H7 (cell line): ENCODE measurements around the gene NKX1-2. TPM values are rescaled to one million over a fixed set of nuclear protein-coding genes. Genes with fewer than 3 reads are reported as not detected.
A peak's percentile ranks its signal among the peaks of the same experiment; 100 is the strongest.
"Not testable (repeated sequence)": the region's sequence is repeated elsewhere in the genome, so short reads cannot be mapped to it uniquely, and the experiment has no call there.

Experiments
- DNase-seq: peaks from one replicate; pipeline ENCODE4 v3.0.0; 2012
- H3K27me3 ChIP-seq: 2 replicates; pipeline ENCODE4 v1.6.0; 2011; ENCODE audit warnings: mild to moderate bottlenecking, low read length; ENCODE audit not compliant: control insufficient read depth, insufficient read depth
- H3K36me3 ChIP-seq: replicated peaks from 2 replicates; pipeline ENCODE4 v1.5.1; 2011; ENCODE audit warnings: low read length; ENCODE audit not compliant: control insufficient read depth, insufficient read depth
- H3K4me3 ChIP-seq: 2 replicates; pipeline ENCODE4 v1.5.1; 2011; ENCODE audit warnings: low read depth, mild to moderate bottlenecking, control low read depth, low read length, moderate library complexity; ENCODE audit not compliant: insufficient read depth
- total RNA-seq: library from RNA; depleted of rRNA; stranded (reverse); fragments of >200 nt; shearing (Covaris generic); gene quantifications from 2 replicates; pipeline ENCODE4 v1.2.3, GENCODE V29; 2014

NKX1-2 gene
- total RNA-seq, 1 experiment from 2014 or later: 57.8 TPM

- Histone ChIP-seq H3K27me3 (peaks cover 57% of the 10 kb centered on the region), H3K36me3 (no peaks in the 10 kb centered on the region), H3K4me3 (peak overlapping the region; percentile 70)
- DNase-seq: peak; percentile 74
Observed at GRCh38 chr10:124449170-124450011, 444 bp downstream of the NKX1-2 start.

DNA sequence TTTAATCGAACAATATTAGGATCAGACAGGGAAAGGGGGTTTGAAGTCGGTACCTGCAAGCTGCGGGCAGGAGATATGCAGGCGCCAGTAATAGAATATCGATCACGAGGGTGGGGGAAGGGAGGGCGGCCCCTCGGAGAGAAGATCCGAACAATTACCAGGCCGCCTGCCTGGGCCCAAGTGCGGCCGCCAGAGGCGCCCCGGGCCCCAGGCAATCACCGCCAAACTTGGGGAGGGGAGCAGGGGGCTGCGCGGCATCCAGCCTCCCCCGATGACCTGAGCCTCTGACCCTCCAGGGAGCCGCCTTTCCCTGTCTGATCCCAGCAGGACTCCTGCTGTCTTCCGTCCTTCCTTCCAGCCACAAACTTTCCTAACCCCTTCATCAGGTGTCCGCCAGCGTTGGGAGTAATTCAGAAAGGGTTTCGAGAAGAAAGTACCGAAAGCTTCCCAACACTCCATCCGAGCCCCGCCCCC, 1.1 kb downstream of the NKX1-2 start:
- DNase-seq: peak; percentile 88
- Histone ChIP-seq H3K27me3 (peaks cover 57% of the 10 kb centered on the region), H3K4me3 (peak overlapping the region; percentile 70), H3K36me3 (no peaks in the 10 kb centered on the region)

- Histone ChIP-seq H3K27me3 (peaks cover 57% of the 10 kb centered on the region), H3K4me3 (peak overlapping the region; percentile 70), H3K36me3 (no peaks in the 10 kb centered on the region)
- DNase-seq: peak; percentile 81
Observed at GRCh38 chr10:124447751-124448466, 1.9 kb downstream of the NKX1-2 start.

- Histone ChIP-seq H3K4me3 (peak overlapping the region; percentile 70), H3K27me3 (peaks cover 56% of the 10 kb centered on the region), H3K36me3 (no peaks in the 10 kb centered on the region)
- peak; percentile 77 for DNase-seq
Observed at GRCh38 chr10:124446830-124447750, 2.7 kb downstream of the NKX1-2 start.

DNA sequence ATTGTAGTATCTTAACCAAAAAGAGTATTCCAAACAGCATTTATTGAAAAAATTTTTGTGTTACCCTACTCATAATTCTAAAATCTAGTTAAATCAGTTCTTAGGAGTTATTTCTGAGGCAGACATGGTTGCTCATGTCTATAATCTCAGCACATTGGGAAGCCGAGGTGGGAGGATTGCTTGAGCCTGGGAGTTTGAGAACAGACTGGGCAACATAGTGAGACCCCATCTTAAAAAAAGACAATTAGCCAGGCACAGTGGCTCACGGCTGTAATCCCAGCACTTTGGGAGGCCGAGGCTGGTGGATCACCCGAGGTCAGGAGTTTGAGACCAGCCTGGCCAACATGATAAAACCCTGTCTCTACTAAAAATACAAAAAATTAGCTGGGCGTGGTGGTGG, 8.1 kb downstream of the NKX1-2 start:
- peaks cover 15% of the 10 kb centered on the region for H3K27me3 ChIP-seq
- H3K36me3 ChIP-seq, H3K4me3 ChIP-seq, DNase-seq: not testable (repeated sequence)

- DNase-seq: no peak
- Histone ChIP-seq H3K36me3 (no peaks in the 10 kb centered on the region), H3K4me3 (no peak overlapping the region), H3K27me3 (no peaks in the 10 kb centered on the region)
Observed at GRCh38 chr10:124436191-124436638, 13.6 kb downstream of the NKX1-2 start.

DNA sequence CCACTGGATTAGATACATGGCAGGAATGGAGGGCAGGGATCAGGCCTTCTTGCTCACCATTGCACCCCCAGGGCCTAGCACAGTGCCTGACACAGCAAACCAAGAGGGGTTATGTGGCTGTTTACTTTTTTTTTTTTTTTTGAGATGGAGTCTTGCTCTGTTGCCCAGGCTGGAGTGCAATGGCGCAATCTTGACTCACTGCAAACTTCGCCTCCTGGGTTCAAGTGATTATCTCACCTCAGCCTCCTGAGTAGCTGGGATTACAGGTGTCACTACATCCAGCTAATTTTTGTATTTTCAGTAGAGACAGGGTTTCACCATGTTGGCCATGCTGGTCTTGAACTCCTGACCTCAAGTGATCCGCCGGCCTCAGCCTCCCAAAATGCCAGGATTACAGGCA, 14.2 kb downstream of the NKX1-2 start:
- not testable (repeated sequence) for DNase-seq, H3K36me3 ChIP-seq, H3K4me3 ChIP-seq, H3K27me3 ChIP-seq

DNA sequence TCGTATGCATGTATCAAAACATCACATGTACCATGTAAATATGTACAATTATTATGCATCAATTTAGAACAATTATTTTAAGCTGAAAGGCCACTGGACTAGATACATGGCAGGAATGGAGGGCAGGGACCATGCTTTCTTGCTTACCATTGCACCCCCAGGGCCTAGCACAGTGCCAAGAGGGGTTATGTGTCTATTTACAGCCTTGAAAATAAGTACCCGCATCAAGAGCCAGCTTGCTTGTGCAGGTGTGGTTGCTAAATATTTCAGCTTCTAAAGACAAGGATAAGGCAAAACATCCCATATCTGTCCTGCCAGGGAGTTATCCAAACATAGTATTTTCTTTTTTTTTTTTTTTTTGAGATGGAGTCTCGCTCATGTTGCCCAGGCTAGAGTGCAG, 16.4 kb downstream of the NKX1-2 start:
- Histone ChIP-seq H3K27me3 (no peaks in the 10 kb centered on the region), H3K4me3 (no peak overlapping the region), H3K36me3 (no peaks in the 10 kb centered on the region)
- no peak for DNase-seq

DNA sequence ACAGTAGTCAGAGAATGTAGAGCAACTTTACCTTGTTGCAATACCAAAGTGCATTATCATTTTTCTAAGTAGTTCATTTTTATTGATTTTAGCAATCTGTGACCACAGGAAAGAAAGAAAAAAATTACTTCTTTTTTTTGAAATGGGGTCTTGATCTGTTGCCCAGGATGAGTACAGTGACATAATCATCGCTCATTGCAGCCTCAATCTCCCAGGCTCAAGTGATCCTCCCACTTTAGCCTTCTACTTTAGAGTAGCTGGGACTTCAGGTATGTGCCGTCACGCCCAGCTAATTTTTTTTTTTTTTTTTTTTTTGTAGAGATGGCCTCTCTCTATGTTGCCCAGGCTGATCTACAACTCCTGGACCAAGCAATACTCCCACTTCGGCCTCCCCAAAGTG, 19.8 kb downstream of the NKX1-2 start:
- no peaks in the 10 kb centered on the region for H3K27me3 ChIP-seq
- H3K36me3 ChIP-seq: no peaks in the 10 kb centered on the region
- no peak overlapping the region for H3K4me3 ChIP-seq
- no peak for DNase-seq

DNA sequence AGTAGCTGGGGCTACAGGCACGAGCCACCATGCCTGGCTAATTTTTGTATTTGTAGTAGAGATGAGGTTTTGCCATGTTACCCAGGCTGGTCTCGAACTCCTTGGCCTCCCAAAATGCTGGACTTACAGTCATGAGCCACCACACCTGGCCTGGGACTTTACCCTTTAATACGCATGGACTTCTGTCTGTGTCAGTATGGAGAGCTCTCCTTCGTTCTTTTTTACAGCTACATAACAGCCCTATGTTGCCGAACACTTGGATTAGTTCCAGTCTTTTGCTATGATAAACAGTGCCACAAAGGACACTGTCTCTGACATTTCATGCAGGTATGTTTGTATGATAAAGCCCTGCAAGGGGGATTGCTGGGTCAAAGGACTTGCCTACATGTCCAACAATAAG, 20.3 kb downstream of the NKX1-2 start:
- Histone ChIP-seq H3K36me3 (no peaks in the 10 kb centered on the region), H3K27me3 (no peaks in the 10 kb centered on the region), H3K4me3 (no peak overlapping the region)
- DNase-seq: no peak

- Histone ChIP-seq H3K36me3 (no peaks in the 10 kb centered on the region), H3K27me3 (no peaks in the 10 kb centered on the region), H3K4me3 (no peak overlapping the region)
- no peak for DNase-seq
Observed at GRCh38 chr10:124428207-124428777, 21.5 kb downstream of the NKX1-2 start.

DNA sequence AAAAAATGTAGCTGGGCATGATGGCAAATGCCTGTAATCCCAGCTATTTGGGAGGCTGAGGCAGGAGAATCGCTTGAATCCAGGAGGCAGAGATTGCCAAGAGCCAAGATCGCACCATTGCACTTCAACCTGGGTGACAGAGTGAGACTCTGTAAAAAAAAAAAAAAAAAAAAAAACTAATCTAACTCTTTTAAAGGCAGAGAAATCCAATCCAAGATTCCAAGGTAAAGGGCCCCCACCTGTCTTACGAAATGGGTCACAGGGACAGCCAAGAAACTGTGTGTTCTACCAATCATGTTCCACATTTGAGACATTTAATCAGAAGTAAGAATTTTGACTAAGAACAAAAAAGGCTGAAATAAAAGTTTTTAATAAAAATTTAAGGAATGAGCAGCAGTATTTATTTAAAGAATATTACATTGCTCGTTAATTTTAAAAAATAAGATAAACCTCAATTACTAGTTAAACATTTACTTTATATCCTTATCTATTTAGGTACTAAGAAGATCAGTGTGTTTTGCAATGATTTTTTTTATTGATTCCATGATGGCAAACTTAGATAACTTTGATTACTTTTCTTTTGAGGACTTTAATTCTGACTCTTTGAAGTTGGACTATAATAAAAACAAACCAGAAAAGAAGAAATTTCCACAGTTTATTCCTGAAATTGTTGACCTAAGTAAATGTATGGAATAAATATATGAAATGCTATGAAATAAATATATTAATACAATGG, 24.4 kb downstream of the NKX1-2 start:
- H3K36me3 ChIP-seq: no peaks in the 10 kb centered on the region
- H3K27me3 ChIP-seq: peaks cover 1% of the 10 kb centered on the region; the same call in 1 of the 2 replicates
- H3K4me3 ChIP-seq: no peak overlapping the region
- no peak for DNase-seq

DNA sequence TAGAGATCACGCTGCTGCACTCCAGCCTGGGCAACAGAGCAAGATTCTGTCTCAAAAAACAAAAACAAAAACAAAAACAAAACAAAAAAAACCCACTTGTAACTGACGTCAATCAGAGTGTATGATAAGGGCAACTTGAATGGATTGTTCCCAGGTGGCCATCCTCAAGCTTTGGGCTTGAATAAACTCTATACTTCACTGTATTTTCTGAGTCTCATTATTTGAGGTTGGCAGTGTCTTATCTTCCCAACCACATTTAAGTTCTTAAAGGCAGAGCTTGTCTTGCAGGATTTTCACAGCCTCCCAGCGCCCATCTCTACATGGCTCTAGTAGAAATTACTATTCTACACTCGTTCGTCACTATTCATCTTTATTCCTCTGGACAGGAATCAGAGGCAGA, 26.0 kb downstream of the NKX1-2 start:
- Histone ChIP-seq H3K27me3 (peaks cover 2% of the 10 kb centered on the region; the same call in 1 of the 2 replicates), H3K36me3 (no peaks in the 10 kb centered on the region), H3K4me3 (no peak overlapping the region)
- DNase-seq: no peak
